Nephron (organoid): ENCODE measurements around the gene L3MBTL2.
"Not testable (repeated sequence)": the region's sequence is repeated elsewhere in the genome, so short reads cannot be mapped to it uniquely, and the experiment has no call there.

Experiments
- H3K27ac Mint-ChIP-seq, 3 experiments: 2 replicates each; pipeline ENCODE4 v1.8.0; 2020; ENCODE audit warnings: mixed read lengths in 3 of 3, mild to moderate bottlenecking in 2 of 3, moderate library complexity in 1 of 3
- H3K27me3 Mint-ChIP-seq: 2 replicates; pipeline ENCODE4 v1.8.0; 2021; ENCODE audit warnings: low read depth, mild to moderate bottlenecking, moderate library complexity, mixed read lengths
- H3K36me3 Mint-ChIP-seq: 2 replicates; pipeline ENCODE4 v1.8.0; 2020; ENCODE audit warnings: low read depth, mixed read lengths
- H3K4me1 Mint-ChIP-seq: 2 replicates; pipeline ENCODE4 v1.8.0; 2020; ENCODE audit warnings: mixed read lengths
- H3K4me3 Mint-ChIP-seq, 3 experiments: 2 replicates each; pipeline ENCODE4 v1.8.0; 2020; ENCODE audit warnings: mild to moderate bottlenecking in 3 of 3, mixed read lengths in 3 of 3, moderate library complexity in 2 of 3
- H3K9me3 Mint-ChIP-seq: 2 replicates; pipeline ENCODE4 v1.8.0; 2020; ENCODE audit warnings: mixed read lengths
- CTCF ChIP-seq, 3 experiments: fragments of 200-600 bp; sonication (generic); IDR thresholded peaks; one replicate each; pipeline ENCODE4 v1.5.0; 2021; ENCODE audit warnings: antibody characterized with exemption in 3 of 3; ENCODE audit not compliant: unreplicated experiment in 3 of 3

L3MBTL2 gene

GRCh38 chr22:41177040-41177621 lies 28.0 kb upstream of the L3MBTL2 start:
- Mint-ChIP-seq H3K4me3 (no peak overlapping the region), H3K36me3 (peaks cover 83% of the 10 kb centered on the region), H3K4me1 (peaks cover 4% of the 10 kb centered on the region), H3K27me3 (no peaks in the 10 kb centered on the region), H3K9me3 (no peaks in the 10 kb centered on the region), H3K27ac (no peak overlapping the region)
- TF ChIP-seq CTCF (IDR thresholded peaks at IDR 0.05; ENCODE audit: unreplicated experiment in 3 of 3): no peak

GRCh38 chr22:41177622-41178424 lies 27.3 kb upstream of the L3MBTL2 start:
- H3K4me1 Mint-ChIP-seq: peaks cover 4% of the 10 kb centered on the region
- peaks cover 2% of the 10 kb centered on the region for H3K27me3 Mint-ChIP-seq
- no peak overlapping the region for H3K4me3 Mint-ChIP-seq
- no peaks in the 10 kb centered on the region for H3K9me3 Mint-ChIP-seq
- TF ChIP-seq CTCF (IDR thresholded peaks at IDR 0.05; ENCODE audit: unreplicated experiment in 3 of 3): no peak
- H3K36me3 Mint-ChIP-seq: peaks cover 80% of the 10 kb centered on the region
- H3K27ac Mint-ChIP-seq: no peak overlapping the region

- no peak for TF ChIP-seq CTCF (IDR thresholded peaks at IDR 0.05; ENCODE audit: unreplicated experiment in 3 of 3)
- H3K27me3 Mint-ChIP-seq: peaks cover 3% of the 10 kb centered on the region
- H3K9me3 Mint-ChIP-seq: no peaks in the 10 kb centered on the region
- H3K36me3 Mint-ChIP-seq: peaks cover 75% of the 10 kb centered on the region
- no peak overlapping the region for H3K4me3 Mint-ChIP-seq
- H3K27ac Mint-ChIP-seq: no peak overlapping the region
- H3K4me1 Mint-ChIP-seq: peaks cover 4% of the 10 kb centered on the region
These were observed 26.6 kb upstream of the L3MBTL2 start for GRCh38 chr22:41178425-41178975.

- not testable (repeated sequence) for H3K27ac Mint-ChIP-seq, H3K4me1 Mint-ChIP-seq, H3K27me3 Mint-ChIP-seq, H3K9me3 Mint-ChIP-seq, H3K4me3 Mint-ChIP-seq
- peaks cover 59% of the 10 kb centered on the region for H3K36me3 Mint-ChIP-seq
These were observed 24.8 kb upstream of the L3MBTL2 start for GRCh38 chr22:41180362-41180761.

GRCh38 chr22:41180926-41181325 lies 24.2 kb upstream of the L3MBTL2 start:
- H3K36me3 Mint-ChIP-seq: peaks cover 53% of the 10 kb centered on the region
- peaks cover 4% of the 10 kb centered on the region for H3K4me1 Mint-ChIP-seq
- no peak overlapping the region for H3K27ac Mint-ChIP-seq
- H3K27me3 Mint-ChIP-seq: peaks cover 3% of the 10 kb centered on the region
- no peak overlapping the region for H3K4me3 Mint-ChIP-seq
- H3K9me3 Mint-ChIP-seq: no peaks in the 10 kb centered on the region
- no peak for TF ChIP-seq CTCF (IDR thresholded peaks at IDR 0.05; ENCODE audit: unreplicated experiment in 3 of 3)

GRCh38 chr22:41181349-41182241 lies 23.5 kb upstream of the L3MBTL2 start:
- peak overlapping the region in 2 of 3 experiments; percentile 4 for H3K27ac Mint-ChIP-seq
- no peak overlapping the region for H3K4me3 Mint-ChIP-seq
- H3K27me3 Mint-ChIP-seq: peaks cover 3% of the 10 kb centered on the region
- no peak for TF ChIP-seq CTCF (IDR thresholded peaks at IDR 0.05; ENCODE audit: unreplicated experiment in 3 of 3)
- peaks cover 4% of the 10 kb centered on the region for H3K4me1 Mint-ChIP-seq
- H3K9me3 Mint-ChIP-seq: no peaks in the 10 kb centered on the region
- H3K36me3 Mint-ChIP-seq: peaks cover 47% of the 10 kb centered on the region
